Mesenchymal stem cell (in vitro differentiated cells and primary cell): ENCODE data around the gene ATP10A.

Experiments
- DNase-seq: peaks from one replicate; pipeline ENCODE4 v3.0.0-alpha.2; 2013
- H2AFZ ChIP-seq: one replicate; pipeline ENCODE4 v1.6.1; 2013; ENCODE audit warnings: low read depth, mild to moderate bottlenecking, control low read depth, inconsistent platforms, low read length, moderate library complexity
- H2AK5ac ChIP-seq: 2 replicates; pipeline ENCODE4 v1.6.1; 2013; ENCODE audit warnings: low read length, moderate library complexity, mild to moderate bottlenecking, inconsistent platforms; ENCODE audit not compliant: severe bottlenecking
- H2BK120ac ChIP-seq: one replicate; pipeline ENCODE4 v1.6.1; 2013; ENCODE audit warnings: low read depth, mild to moderate bottlenecking, inconsistent platforms, low read length, moderate library complexity
- H2BK12ac ChIP-seq, 2 experiments: one replicate each; pipeline ENCODE4 v1.6.1; 2013; ENCODE audit warnings: inconsistent platforms in 2 of 2, low read length in 2 of 2, mild to moderate bottlenecking in 2 of 2, moderate library complexity in 2 of 2, control low read depth in 1 of 2
- H2BK15ac ChIP-seq: one replicate; pipeline ENCODE4 v1.6.1; 2013; ENCODE audit warnings: mild to moderate bottlenecking, low read depth, inconsistent platforms; ENCODE audit not compliant: poor library complexity, severe bottlenecking
- H2BK5ac ChIP-seq: 2 replicates; pipeline ENCODE4 v1.6.1; 2013; ENCODE audit warnings: low read depth, mild to moderate bottlenecking, low read length, control low read depth, inconsistent platforms; ENCODE audit not compliant: poor library complexity, severe bottlenecking
- H3K14ac ChIP-seq, 2 experiments: one replicate each; pipeline ENCODE4 v1.6.1; 2013; ENCODE audit warnings: inconsistent platforms in 2 of 2, low read length in 2 of 2, control low read depth in 1 of 2, mild to moderate bottlenecking in 1 of 2, moderate library complexity in 1 of 2
- H3K18ac ChIP-seq, 2 experiments: one replicate each; pipeline ENCODE4 v1.6.1; 2013; ENCODE audit warnings: inconsistent platforms in 2 of 2, low read length in 2 of 2, control low read depth in 1 of 2, low read depth in 1 of 2, mild to moderate bottlenecking in 1 of 2
- H3K23ac ChIP-seq, 2 experiments: one replicate each; pipeline ENCODE4 v1.6.1; 2013; ENCODE audit warnings: inconsistent platforms in 2 of 2, low read length in 2 of 2, mild to moderate bottlenecking in 2 of 2, moderate library complexity in 2 of 2, control low read depth in 1 of 2
- H3K27ac ChIP-seq: 2 replicates; pipeline ENCODE4 v1.5.1; 2013; ENCODE audit warnings: mild to moderate bottlenecking, moderate library complexity, low read length, control low read depth, inconsistent platforms; ENCODE audit not compliant: poor library complexity, severe bottlenecking
- H3K27me3 ChIP-seq, 2 experiments: 2 replicates each; pipeline versions ENCODE4 v1.6.1 to v1.7.0; 2013; ENCODE audit warnings: low read length in 2 of 2, mild to moderate bottlenecking in 2 of 2, moderate library complexity in 2 of 2, control low read depth in 1 of 2, inconsistent platforms in 1 of 2; ENCODE audit not compliant: control insufficient read depth in 1 of 2, insufficient read depth in 1 of 2
- H3K36me3 ChIP-seq, 2 experiments: 2 replicates each; pipeline versions ENCODE4 v1.6.1 to v1.7.0; 2013; ENCODE audit warnings: low read length in 2 of 2, control low read depth in 1 of 2, inconsistent platforms in 1 of 2, low read depth in 1 of 2, mild to moderate bottlenecking in 1 of 2; ENCODE audit not compliant: insufficient read depth in 2 of 2, control insufficient read depth in 1 of 2
- H3K4ac ChIP-seq, 2 experiments: one replicate each; pipeline ENCODE4 v1.6.1; 2013; ENCODE audit warnings: inconsistent platforms in 2 of 2, low read length in 2 of 2, mild to moderate bottlenecking in 2 of 2, moderate library complexity in 2 of 2, control low read depth in 1 of 2, low read depth in 1 of 2
- H3K4me1 ChIP-seq: 2 replicates; pipeline ENCODE4 v1.6.1; 2013; ENCODE audit warnings: low read depth, low read length, control low read depth; ENCODE audit not compliant: control insufficient read depth, insufficient read depth
- H3K4me2 ChIP-seq: 2 replicates; pipeline ENCODE4 v1.6.1; 2013; ENCODE audit warnings: low read length, mild to moderate bottlenecking, inconsistent platforms; ENCODE audit not compliant: poor library complexity, severe bottlenecking
- H3K4me3 ChIP-seq, 2 experiments: 2 replicates each; pipeline versions ENCODE4 v1.5.1 to v1.7.0; 2013; ENCODE audit warnings: low read length in 2 of 2, mild to moderate bottlenecking in 2 of 2, control low read depth in 1 of 2, low read depth in 1 of 2; ENCODE audit not compliant: insufficient read depth in 1 of 2
- H3K79me1 ChIP-seq: replicated peaks from 2 replicates; pipeline ENCODE4 v1.6.1; 2013; ENCODE audit warnings: mild to moderate bottlenecking, control low read depth, low read length, inconsistent platforms; ENCODE audit not compliant: poor library complexity, severe bottlenecking
- H3K9ac ChIP-seq: 2 replicates; pipeline ENCODE4 v1.7.0; 2013; ENCODE audit warnings: mild to moderate bottlenecking, low read length, moderate library complexity
- H3K9me3 ChIP-seq: 2 replicates; pipeline ENCODE4 v1.7.0; 2013; ENCODE audit warnings: mild to moderate bottlenecking, low read length; ENCODE audit not compliant: control insufficient read depth
- H4K8ac ChIP-seq: one replicate; pipeline ENCODE4 v1.6.1; 2013; ENCODE audit warnings: inconsistent platforms, mild to moderate bottlenecking, low read length, moderate library complexity
- H4K91ac ChIP-seq: one replicate; pipeline ENCODE4 v1.6.1; 2013; ENCODE audit warnings: mild to moderate bottlenecking, low read length, inconsistent platforms
- WGBS: methylation state at CpG from one replicate; pipeline ENCODE4 v1.1.7; 2013; ENCODE audit warnings: mixed read lengths; 5-methylcytosine and 5-hydroxymethylcytosine counted together

ATP10A gene

DNA sequence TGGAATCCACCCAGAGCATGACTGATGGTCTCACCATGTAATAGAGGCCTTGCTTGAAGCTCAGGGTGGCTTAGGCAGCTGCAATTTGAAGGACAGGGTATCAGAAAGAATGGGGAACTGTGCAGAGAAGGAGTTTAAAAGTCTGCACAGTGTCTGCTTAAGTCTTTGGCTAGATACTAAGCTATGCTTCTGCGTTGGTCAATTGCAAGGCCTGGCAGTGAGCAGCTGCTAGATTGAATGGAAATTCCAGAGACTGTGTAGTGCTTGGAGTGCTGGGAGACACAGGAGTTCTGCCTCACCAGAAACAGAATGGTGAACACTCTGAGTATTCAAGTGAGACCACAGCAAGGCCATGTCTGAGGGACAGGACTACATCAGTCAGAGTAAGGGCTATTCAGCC, 17.3 kb upstream of the ATP10A start:
- Histone ChIP-seq H3K4me2 (no peak overlapping the region), H3K79me1 (no peaks in the 10 kb centered on the region), H3K27ac (no peak overlapping the region), H3K27me3 (no peaks in the 10 kb centered on the region), H3K18ac (no peak overlapping the region), H3K4ac (no peak overlapping the region), H3K14ac (no peak overlapping the region), H2AK5ac (peak overlapping the region; percentile 29), H2AFZ (no peak overlapping the region), H3K36me3 (no peaks in the 10 kb centered on the region), H3K9me3 (no peaks in the 10 kb centered on the region), H3K4me1 (peaks cover 14% of the 10 kb centered on the region), H2BK12ac (no peak overlapping the region), H2BK5ac (no peak overlapping the region), H2BK120ac (no peak overlapping the region), H3K9ac (no peak overlapping the region), H3K23ac (no peak overlapping the region), H3K4me3 (no peak overlapping the region), H4K91ac (no peak overlapping the region), H2BK15ac (no peak overlapping the region), H4K8ac (no peak overlapping the region)
- WGBS, result 71% methylated on average over 1 of the region's 1 CpG
- no peak for DNase-seq

- Histone ChIP-seq H3K14ac (no peak overlapping the region), H3K4me2 (no peak overlapping the region), H3K4me1 (peaks cover 10% of the 10 kb centered on the region), H3K18ac (no peak overlapping the region), H4K8ac (no peak overlapping the region), H2BK120ac (no peak overlapping the region), H3K27ac (no peak overlapping the region), H3K9ac (no peak overlapping the region), H2BK12ac (no peak overlapping the region), H3K9me3 (no peaks in the 10 kb centered on the region), H3K4ac (no peak overlapping the region), H3K23ac (no peak overlapping the region), H2AFZ (no peak overlapping the region), H3K79me1 (no peaks in the 10 kb centered on the region), H2AK5ac (no peak overlapping the region), H2BK15ac (no peak overlapping the region), H3K36me3 (no peaks in the 10 kb centered on the region), H3K4me3 (no peak overlapping the region), H4K91ac (no peak overlapping the region), H3K27me3 (no peaks in the 10 kb centered on the region), H2BK5ac (no peak overlapping the region)
- 77% methylated on average over 3 of the region's 4 CpGs for WGBS
- no peak for DNase-seq
These were observed 16.3 kb upstream of the ATP10A start for GRCh38 chr15:25879438-25879837.

GRCh38 chr15:25877681-25878080, 14.6 kb upstream of the ATP10A start:
- H3K14ac ChIP-seq, result no peak overlapping the region
- H2AK5ac ChIP-seq, result no peak overlapping the region
- no peaks in the 10 kb centered on the region for H3K27me3 ChIP-seq
- no peak overlapping the region for H2BK5ac ChIP-seq
- H3K79me1 ChIP-seq, result no peaks in the 10 kb centered on the region
- no peak overlapping the region for H2BK12ac ChIP-seq
- peaks cover 4% of the 10 kb centered on the region for H3K4me1 ChIP-seq
- DNase-seq, result no peak
- no peak overlapping the region for H3K9ac ChIP-seq
- 79% methylated on average over 6 of the region's 7 CpGs for WGBS
- no peak overlapping the region for H3K4me2 ChIP-seq
- no peak overlapping the region for H3K4me3 ChIP-seq
- H4K8ac ChIP-seq, result no peak overlapping the region
- no peak overlapping the region for H2AFZ ChIP-seq
- no peak overlapping the region for H3K27ac ChIP-seq
- no peak overlapping the region for H2BK120ac ChIP-seq
- H4K91ac ChIP-seq, result no peak overlapping the region
- H3K23ac ChIP-seq, result no peak overlapping the region
- no peaks in the 10 kb centered on the region for H3K9me3 ChIP-seq
- H3K4ac ChIP-seq, result no peak overlapping the region
- no peak overlapping the region for H2BK15ac ChIP-seq
- H3K18ac ChIP-seq, result no peak overlapping the region
- H3K36me3 ChIP-seq, result no peaks in the 10 kb centered on the region

- no peaks in the 10 kb centered on the region for H3K9me3 ChIP-seq
- no peak overlapping the region for H3K18ac ChIP-seq
- no peak overlapping the region for H3K4me2 ChIP-seq
- no peak overlapping the region for H2BK15ac ChIP-seq
- H3K79me1 ChIP-seq, result no peaks in the 10 kb centered on the region
- no peak overlapping the region for H2BK5ac ChIP-seq
- peaks cover 2% of the 10 kb centered on the region for H3K4me1 ChIP-seq
- H2AFZ ChIP-seq, result no peak overlapping the region
- no peak overlapping the region for H2BK12ac ChIP-seq
- H3K14ac ChIP-seq, result no peak overlapping the region
- H2AK5ac ChIP-seq, result peak overlapping the region; percentile 62
- H3K27ac ChIP-seq, result no peak overlapping the region
- H3K4me3 ChIP-seq, result no peak overlapping the region
- no peak overlapping the region for H3K9ac ChIP-seq
- no peak overlapping the region for H2BK120ac ChIP-seq
- H4K8ac ChIP-seq, result no peak overlapping the region
- no peak overlapping the region for H3K23ac ChIP-seq
- H3K27me3 ChIP-seq, result no peaks in the 10 kb centered on the region
- WGBS, result 61% methylated on average over 17 of the region's 18 CpGs
- no peak overlapping the region for H3K4ac ChIP-seq
- no peak for DNase-seq
- no peaks in the 10 kb centered on the region for H3K36me3 ChIP-seq
- no peak overlapping the region for H4K91ac ChIP-seq
These were observed 13.4 kb upstream of the ATP10A start for GRCh38 chr15:25876231-25877140.
